Measurements from ENCODE around the gene LILRB2.

LILRB2 gene

GRCh38 chr19:54262066-54262465 is 18.8 kb downstream of the LILRB2 start:
- TF ChIP-seq CTCF (conservative IDR thresholded peaks at IDR 0.05; ENCODE audit: low read depth, low read length): no peak
- no peak overlapping the region for H3K4me3 ChIP-seq (ENCODE audit: low read depth, low read length)
- DNase-seq (ENCODE audit: low read depth): no peak

- no peak for TF ChIP-seq CTCF (conservative IDR thresholded peaks at IDR 0.05; ENCODE audit: low read depth, low read length)
- no peak within 1 kb of the TSS for H3K4me3 ChIP-seq (ENCODE audit: low read depth, low read length)
- no peak for DNase-seq (ENCODE audit: low read depth)
These were observed 23.8 kb downstream of the LILRB2 start, which contains the start of gene LILRB5 for GRCh38 chr19:54257116-54257480. TSS of gene LILRB5 (minus strand) at chr19:54257273. CDS start at chr19:54257193, 80 bp downstream.

GRCh38 chr19:54256250-54257115 is 24.4 kb downstream of the LILRB2 start:
- no peak overlapping the region for H3K4me3 ChIP-seq (ENCODE audit: low read depth, low read length)
- TF ChIP-seq CTCF (conservative IDR thresholded peaks at IDR 0.05; ENCODE audit: low read depth, low read length): no peak
- DNase-seq (ENCODE audit: low read depth): no peak

- no peak for DNase-seq (ENCODE audit: low read depth)
- no peak for TF ChIP-seq CTCF (conservative IDR thresholded peaks at IDR 0.05; ENCODE audit: low read depth, low read length)
- no peak overlapping the region for H3K4me3 ChIP-seq (ENCODE audit: low read depth, low read length)
These were observed 25.7 kb downstream of the LILRB2 start for GRCh38 chr19:54255105-54255775.

- no peak overlapping the region for H3K4me3 ChIP-seq (ENCODE audit: low read depth, low read length)
- TF ChIP-seq CTCF (conservative IDR thresholded peaks at IDR 0.05; ENCODE audit: low read depth, low read length): no peak
- no peak for DNase-seq (ENCODE audit: low read depth)
These were observed 26.6 kb downstream of the LILRB2 start for GRCh38 chr19:54254195-54254906.

GRCh38 chr19:54253331-54254194 is 27.3 kb downstream of the LILRB2 start:
- TF ChIP-seq CTCF (conservative IDR thresholded peaks at IDR 0.05; ENCODE audit: low read depth, low read length): no peak
- no peak overlapping the region for H3K4me3 ChIP-seq (ENCODE audit: low read depth, low read length)
- no peak for DNase-seq (ENCODE audit: low read depth)

All from choroid plexus epithelial cell (primary cell).